Measurements from ENCODE around the gene BTC. TPM values are rescaled to one million over a fixed set of nuclear protein-coding genes. Genes with fewer than 3 reads are reported as not detected.

BTC gene
- total RNA-seq, 3 donors from 2014 or later, result not detected

- no peak overlapping the region for H3K4me3 Mint-ChIP-seq
- no peak for DNase-seq
These were observed 4.8 kb downstream of the BTC start for GRCh38 chr4:74789518-74789917.

GRCh38 chr4:74777531-74777930, 16.8 kb downstream of the BTC start:
- no peaks in the 10 kb centered on the region for H3K4me1 Mint-ChIP-seq (ENCODE audit: low read depth)
- DNase-seq (no peak), ATAC-seq (no peak)
- H3K9me3 Mint-ChIP-seq, result no peaks in the 10 kb centered on the region
- no peaks in the 10 kb centered on the region for H3K36me3 Mint-ChIP-seq (ENCODE audit: insufficient read depth)
- no peaks in the 10 kb centered on the region for H3K27me3 Mint-ChIP-seq (ENCODE audit: low read depth)
- H3K4me3 Mint-ChIP-seq, result no peak overlapping the region

More at GRCh38 chr4:74789518-74789917, 4.8 kb downstream of the BTC start:
- Mint-ChIP-seq H3K4me1 (ENCODE audit: low read depth) (no peaks in the 10 kb centered on the region), H3K27me3 (ENCODE audit: low read depth) (peaks cover 21% of the 10 kb centered on the region), H3K9me3 (no peaks in the 10 kb centered on the region), H3K36me3 (ENCODE audit: insufficient read depth) (no peaks in the 10 kb centered on the region)
- no peak for ATAC-seq

- Mint-ChIP-seq H3K9me3 (no peaks in the 10 kb centered on the region), H3K4me3 (no peak overlapping the region), H3K36me3 (ENCODE audit: insufficient read depth) (no peaks in the 10 kb centered on the region), H3K4me1 (ENCODE audit: low read depth) (no peaks in the 10 kb centered on the region), H3K27me3 (ENCODE audit: low read depth) (no peaks in the 10 kb centered on the region)
- DNase-seq (no peak), ATAC-seq (no peak)
These were observed 21.5 kb downstream of the BTC start for GRCh38 chr4:74772783-74773182.

GRCh38 chr4:74772106-74772505, 22.2 kb downstream of the BTC start:
- Mint-ChIP-seq H3K4me3 (no peak overlapping the region), H3K27me3 (ENCODE audit: low read depth) (no peaks in the 10 kb centered on the region), H3K36me3 (ENCODE audit: insufficient read depth) (no peaks in the 10 kb centered on the region), H3K4me1 (ENCODE audit: low read depth) (no peaks in the 10 kb centered on the region), H3K9me3 (no peaks in the 10 kb centered on the region)
- ATAC-seq (no peak), DNase-seq (no peak)

GRCh38 chr4:74770226-74770910, 24.0 kb downstream of the BTC start:
- Mint-ChIP-seq H3K36me3 (ENCODE audit: insufficient read depth) (no peaks in the 10 kb centered on the region), H3K4me3 (no peak overlapping the region), H3K4me1 (ENCODE audit: low read depth) (no peaks in the 10 kb centered on the region), H3K27me3 (ENCODE audit: low read depth) (no peaks in the 10 kb centered on the region), H3K9me3 (no peaks in the 10 kb centered on the region)
- DNase-seq (no peak), ATAC-seq (no peak)

GRCh38 chr4:74768857-74769525, 25.3 kb downstream of the BTC start:
- no peaks in the 10 kb centered on the region for H3K4me1 Mint-ChIP-seq (ENCODE audit: low read depth)
- no peaks in the 10 kb centered on the region for H3K9me3 Mint-ChIP-seq
- H3K27me3 Mint-ChIP-seq (ENCODE audit: low read depth), result no peaks in the 10 kb centered on the region
- H3K36me3 Mint-ChIP-seq (ENCODE audit: insufficient read depth), result no peaks in the 10 kb centered on the region
- H3K4me3 Mint-ChIP-seq, result no peak overlapping the region
- no peak for ATAC-seq
- no peak for DNase-seq

- ATAC-seq, result no peak
- Mint-ChIP-seq H3K36me3 (ENCODE audit: insufficient read depth) (no peaks in the 10 kb centered on the region), H3K27me3 (ENCODE audit: low read depth) (peaks cover 3% of the 10 kb centered on the region), H3K9me3 (no peaks in the 10 kb centered on the region), H3K4me3 (no peak overlapping the region), H3K4me1 (ENCODE audit: low read depth) (no peaks in the 10 kb centered on the region)
- DNase-seq, result no peak
These were observed 30.2 kb downstream of the BTC start for GRCh38 chr4:74764119-74764518.

GRCh38 chr4:74758551-74759145, 35.7 kb downstream of the BTC start:
- Mint-ChIP-seq H3K36me3 (ENCODE audit: insufficient read depth) (no peaks in the 10 kb centered on the region), H3K9me3 (no peaks in the 10 kb centered on the region), H3K4me1 (ENCODE audit: low read depth) (no peaks in the 10 kb centered on the region), H3K27me3 (ENCODE audit: low read depth) (peaks cover 3% of the 10 kb centered on the region), H3K4me3 (no peak overlapping the region)
- no peak for ATAC-seq
- DNase-seq, result no peak

- no peaks in the 10 kb centered on the region for H3K27me3 Mint-ChIP-seq (ENCODE audit: low read depth)
- H3K9me3 Mint-ChIP-seq, result no peaks in the 10 kb centered on the region
- H3K36me3 Mint-ChIP-seq (ENCODE audit: insufficient read depth), result no peaks in the 10 kb centered on the region
- no peaks in the 10 kb centered on the region for H3K4me1 Mint-ChIP-seq (ENCODE audit: low read depth)
- H3K4me3 Mint-ChIP-seq, result no peak overlapping the region
- no peak for ATAC-seq
- DNase-seq, result no peak
These were observed 37.2 kb downstream of the BTC start for GRCh38 chr4:74757136-74757535.

GRCh38 chr4:74755486-74755885, 38.8 kb downstream of the BTC start:
- H3K4me1 Mint-ChIP-seq (ENCODE audit: low read depth), result no peaks in the 10 kb centered on the region
- H3K36me3 Mint-ChIP-seq (ENCODE audit: insufficient read depth), result no peaks in the 10 kb centered on the region
- ATAC-seq (no peak), DNase-seq (no peak)
- no peaks in the 10 kb centered on the region for H3K27me3 Mint-ChIP-seq (ENCODE audit: low read depth)
- H3K4me3 Mint-ChIP-seq, result no peak overlapping the region
- H3K9me3 Mint-ChIP-seq, result no peaks in the 10 kb centered on the region

GRCh38 chr4:74754218-74754617, 40.1 kb downstream of the BTC start:
- no peak for DNase-seq
- H3K4me1 Mint-ChIP-seq (ENCODE audit: low read depth), result no peaks in the 10 kb centered on the region
- H3K4me3 Mint-ChIP-seq, result no peak overlapping the region
- H3K9me3 Mint-ChIP-seq, result no peaks in the 10 kb centered on the region
- no peaks in the 10 kb centered on the region for H3K27me3 Mint-ChIP-seq (ENCODE audit: low read depth)
- no peak for ATAC-seq
- H3K36me3 Mint-ChIP-seq (ENCODE audit: insufficient read depth), result no peaks in the 10 kb centered on the region

GRCh38 chr4:74752798-74753197, 41.5 kb downstream of the BTC start:
- H3K4me3 Mint-ChIP-seq, result no peak overlapping the region
- H3K27me3 Mint-ChIP-seq (ENCODE audit: low read depth), result no peaks in the 10 kb centered on the region
- no peaks in the 10 kb centered on the region for H3K36me3 Mint-ChIP-seq (ENCODE audit: insufficient read depth)
- no peaks in the 10 kb centered on the region for H3K4me1 Mint-ChIP-seq (ENCODE audit: low read depth)
- no peak for DNase-seq
- no peak for ATAC-seq
- no peaks in the 10 kb centered on the region for H3K9me3 Mint-ChIP-seq

GRCh38 chr4:74751856-74752255, 42.5 kb downstream of the BTC start:
- no peak for ATAC-seq
- no peaks in the 10 kb centered on the region for H3K9me3 Mint-ChIP-seq

GRCh38 chr4:74751247-74751646, 43.1 kb downstream of the BTC start:
- H3K27me3 Mint-ChIP-seq (ENCODE audit: low read depth), result no peaks in the 10 kb centered on the region
- DNase-seq, result no peak
- ATAC-seq, result no peak
- no peaks in the 10 kb centered on the region for H3K4me1 Mint-ChIP-seq (ENCODE audit: low read depth)
- H3K9me3 Mint-ChIP-seq, result no peaks in the 10 kb centered on the region
- H3K36me3 Mint-ChIP-seq (ENCODE audit: insufficient read depth), result no peaks in the 10 kb centered on the region
- no peak overlapping the region for H3K4me3 Mint-ChIP-seq

More at GRCh38 chr4:74751856-74752255, 42.5 kb downstream of the BTC start:
- H3K36me3 Mint-ChIP-seq (ENCODE audit: insufficient read depth), result no peaks in the 10 kb centered on the region
- no peaks in the 10 kb centered on the region for H3K27me3 Mint-ChIP-seq (ENCODE audit: low read depth)
- no peak overlapping the region for H3K4me3 Mint-ChIP-seq
- no peak for DNase-seq
- no peaks in the 10 kb centered on the region for H3K4me1 Mint-ChIP-seq (ENCODE audit: low read depth)

- ATAC-seq (no peak), DNase-seq (no peak)
- Mint-ChIP-seq H3K9me3 (no peaks in the 10 kb centered on the region), H3K27me3 (ENCODE audit: low read depth) (no peaks in the 10 kb centered on the region), H3K4me3 (no peak overlapping the region), H3K36me3 (ENCODE audit: insufficient read depth) (no peaks in the 10 kb centered on the region), H3K4me1 (ENCODE audit: low read depth) (no peaks in the 10 kb centered on the region)
These were observed 52.1 kb downstream of the BTC start for GRCh38 chr4:74742185-74742584.

Measured in activated T-cell treated with anti-CD3 and anti-CD28 coated beads, Interleukin-2, amount 50 U/mL, for 4 hours (primary cell).